GM12892 (cell line): Measurements from ENCODE around the gene DYNC1I1.

Source experiments
- POLR2A ChIP-seq: IDR thresholded peaks from 2 replicates; pipeline ENCODE4 v1.6.1; 2011; ENCODE audit warnings: low read depth, low read length, control low read depth
- POLR2AphosphoS5 ChIP-seq: IDR thresholded peaks from 2 replicates; pipeline ENCODE4 v1.6.1; 2011; ENCODE audit warnings: low read depth, low read length, control low read depth

- no peak for TF ChIP-seq POLR2AphosphoS5
- no peak for TF ChIP-seq POLR2A
These were observed 4.9 kb downstream of the DYNC1I1 start for GRCh38 chr7:95777269-95777668.
